EH (cell line): ENCODE results near the gene TAT.
"Not testable (repeated sequence)": the region's sequence is repeated elsewhere in the genome, so short reads cannot be mapped to it uniquely, and the experiment has no call there.

Experiments
- DNase-seq: peaks from one replicate; pipeline ENCODE4 v3.0.0-alpha.2; 2015; ENCODE audit warnings: low read depth

TAT gene

DNA sequence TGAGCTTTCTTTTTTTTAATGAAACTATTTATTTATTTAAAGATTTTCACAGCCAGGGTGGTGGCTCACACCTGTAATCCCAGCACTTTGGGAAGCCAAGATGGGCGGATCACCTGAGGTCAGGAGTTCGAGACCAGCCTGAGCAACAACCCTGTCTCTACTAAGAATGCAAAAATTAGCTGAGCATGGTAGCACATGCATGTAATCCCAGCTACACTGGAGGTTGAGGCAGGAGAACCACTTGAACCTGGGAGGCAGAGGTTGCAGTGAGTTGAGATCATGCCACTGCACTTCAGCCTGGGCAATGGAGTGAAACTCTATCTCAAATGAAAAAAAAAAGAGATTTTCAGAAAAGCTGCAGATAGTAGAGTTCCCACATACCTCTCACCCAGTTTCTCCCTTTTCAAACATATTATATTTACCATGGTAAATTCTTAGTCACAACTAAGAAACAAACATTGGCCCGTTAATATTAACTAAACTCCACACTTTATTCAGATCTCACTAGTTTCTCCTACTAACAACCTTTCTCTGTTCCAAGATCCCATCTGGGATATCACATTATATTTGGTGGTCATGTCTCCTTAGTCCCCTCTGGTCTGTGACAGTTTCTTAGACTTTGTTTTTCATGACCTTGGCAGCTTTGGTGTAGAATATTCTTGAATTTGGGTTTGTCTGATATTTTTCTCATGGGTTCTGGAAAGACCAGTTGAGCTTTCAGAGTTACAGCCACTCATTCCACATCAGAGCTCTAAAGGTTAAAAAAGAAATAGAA is 7.8 kb upstream of the TAT start:
- DNase-seq: no peak

GRCh38 chr16:71582553-71582848 is 5.6 kb upstream of the TAT start:
- not testable (repeated sequence) for DNase-seq

DNA sequence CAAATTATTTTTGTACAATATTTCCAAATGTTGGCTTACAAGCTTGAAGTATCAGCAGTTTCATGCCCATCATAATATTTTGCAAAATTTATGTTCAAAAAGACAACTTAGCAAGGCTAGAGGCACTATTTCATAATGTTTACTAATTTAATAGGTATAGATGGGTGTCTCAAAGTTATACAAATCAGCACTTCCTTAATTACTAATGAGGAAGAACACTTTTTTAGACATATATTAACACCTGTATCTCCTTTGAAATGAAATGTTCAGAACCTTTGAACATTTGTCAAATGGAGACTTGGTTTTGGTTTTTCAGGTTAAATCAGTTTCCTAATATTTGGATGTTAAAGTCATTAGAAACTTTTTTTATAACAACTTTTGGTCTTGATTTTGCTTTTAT is 2.2 kb downstream of the TAT start:
- no peak for DNase-seq

DNA sequence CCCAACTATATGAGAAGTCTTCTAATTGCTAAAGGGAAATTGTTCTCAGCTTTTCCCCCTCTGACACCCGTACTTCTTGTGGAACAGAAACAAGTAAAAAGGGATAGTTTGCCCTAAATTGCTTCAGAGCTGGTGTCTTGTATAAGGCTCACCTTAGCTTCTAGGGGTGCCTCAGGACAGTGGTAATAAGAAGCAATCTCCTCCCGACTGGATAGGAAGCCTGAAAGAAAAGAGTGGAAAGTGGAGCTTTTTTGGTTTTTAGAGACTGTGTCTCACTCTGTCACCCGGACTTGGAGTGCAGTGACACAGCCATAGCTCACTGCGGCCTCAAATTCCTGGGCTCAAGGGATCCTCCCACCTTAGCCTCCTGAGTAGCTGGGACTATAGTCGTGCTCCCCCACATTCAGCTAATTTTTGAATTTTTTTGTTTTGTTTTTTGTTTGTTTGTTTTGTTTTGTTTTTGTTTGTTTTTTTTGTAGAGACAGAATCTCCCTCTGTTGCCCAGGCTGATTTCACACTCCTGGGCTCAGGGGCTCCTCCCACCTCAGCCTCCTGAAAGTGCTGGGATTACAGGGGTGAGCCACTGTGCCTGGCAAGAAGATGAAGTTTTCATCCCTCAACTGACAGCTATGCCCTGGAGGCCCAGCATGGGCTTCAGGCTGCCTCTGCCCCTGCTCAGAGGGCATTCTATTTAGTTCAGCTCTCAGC is 3.4 kb downstream of the TAT start:
- no peak for DNase-seq

DNA sequence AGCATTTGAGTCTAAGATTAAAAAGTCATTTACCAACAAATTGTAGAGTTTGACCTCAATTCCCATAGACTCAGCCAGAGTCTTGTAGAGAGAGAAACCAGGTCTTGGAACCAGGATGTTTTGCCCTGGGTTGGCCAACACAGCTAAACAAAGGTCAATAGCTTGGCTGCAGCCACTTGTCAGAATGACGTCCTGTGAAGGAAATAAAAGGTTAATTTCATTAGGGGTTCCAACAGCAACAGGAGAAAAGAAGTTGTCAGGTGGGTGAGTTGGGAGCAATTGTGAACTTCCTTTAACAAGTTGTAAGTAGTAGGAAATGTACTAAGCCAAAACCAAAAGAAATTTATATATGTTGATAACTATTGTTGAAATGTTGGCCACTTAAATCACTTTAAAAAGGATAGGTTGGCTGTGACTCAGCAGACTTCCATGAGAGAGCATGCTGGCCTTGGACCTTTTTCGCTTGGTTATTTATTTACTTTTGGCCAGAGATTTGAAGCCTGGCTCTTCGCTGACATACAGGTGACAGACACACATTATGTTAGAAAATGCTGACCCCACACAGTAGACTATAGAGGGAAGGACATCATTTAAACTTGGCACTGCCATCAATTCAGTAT is 4.3 kb downstream of the TAT start:
- no peak for DNase-seq

DNA sequence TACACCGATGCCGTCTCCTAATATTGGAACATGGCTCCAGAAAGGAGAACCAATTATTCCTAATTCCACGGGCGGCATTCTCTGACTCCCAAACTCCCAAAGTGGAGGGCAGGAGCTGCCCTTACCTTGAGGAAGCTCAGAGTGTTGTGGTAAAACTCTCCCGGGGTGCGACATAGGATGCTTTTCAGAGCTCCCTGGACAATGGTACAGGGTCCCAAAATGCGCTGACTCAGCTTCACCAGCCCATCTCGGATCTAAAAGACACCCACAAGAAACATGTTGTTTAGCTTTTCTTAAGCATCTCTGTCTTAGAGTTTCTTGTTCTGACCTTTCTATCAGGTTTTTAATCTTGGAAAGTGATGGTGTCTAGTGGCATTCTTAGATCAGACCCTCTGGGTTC is 6.7 kb downstream of the TAT start:
- no peak for DNase-seq

GRCh38 chr16:71569621-71570020 is 7.3 kb downstream of the TAT start:
- DNase-seq: no peak

DNA sequence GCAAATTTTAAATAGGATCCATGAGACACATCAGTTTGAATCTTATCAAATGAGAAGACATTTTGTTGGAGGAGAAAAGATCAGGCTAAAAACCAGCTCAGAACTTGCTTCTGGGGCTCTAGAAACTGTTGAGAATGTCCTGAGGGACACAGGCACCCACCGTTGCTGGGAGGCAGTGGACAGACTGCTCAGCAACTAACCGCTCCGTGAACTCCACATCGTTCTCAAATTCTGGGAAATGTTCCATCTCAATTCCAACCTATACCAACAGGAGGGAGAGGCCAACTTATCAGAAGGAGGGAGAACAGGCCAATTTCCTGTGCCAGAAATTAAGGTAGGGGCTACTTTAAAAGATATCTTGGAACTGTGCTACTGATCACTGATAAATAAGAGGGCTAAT is 8.3 kb downstream of the TAT start:
- DNase-seq: no peak

GRCh38 chr16:71567931-71568330 is 9.0 kb downstream of the TAT start:
- no peak for DNase-seq

- DNase-seq: no peak
Measured at GRCh38 chr16:71565812-71566700, 10.8 kb downstream of the TAT start.

DNA sequence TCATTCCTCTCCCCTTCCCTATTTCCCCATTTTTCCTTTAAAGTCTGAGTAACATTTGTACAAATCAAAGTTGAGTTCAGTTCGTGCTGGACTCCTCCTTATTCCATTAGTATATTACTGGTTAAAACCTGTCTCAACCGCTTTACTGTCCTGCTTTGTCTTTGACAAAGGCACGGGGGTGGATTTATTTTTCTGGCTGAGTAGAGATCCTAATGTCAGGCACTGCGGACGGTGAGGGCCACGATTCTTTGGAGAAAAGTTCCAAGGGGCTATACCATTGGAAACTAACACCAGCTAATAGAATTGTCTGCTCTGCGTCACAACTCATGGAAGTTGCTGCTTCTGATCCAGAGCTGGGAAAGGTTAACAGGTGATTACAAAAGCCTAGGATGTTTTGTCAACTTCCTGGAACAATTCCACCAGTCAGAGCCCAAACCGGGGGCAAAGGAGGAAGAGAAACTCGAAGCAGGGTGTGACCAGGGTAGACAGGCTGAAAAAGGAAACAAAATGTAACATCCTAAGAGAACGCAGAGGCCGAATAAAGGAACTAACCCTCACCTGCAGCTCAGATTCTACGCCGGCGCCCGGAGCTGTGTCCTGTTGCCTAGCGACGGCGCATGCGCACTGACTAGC is 12.4 kb downstream of the TAT start:
- DNase-seq: no peak

DNA sequence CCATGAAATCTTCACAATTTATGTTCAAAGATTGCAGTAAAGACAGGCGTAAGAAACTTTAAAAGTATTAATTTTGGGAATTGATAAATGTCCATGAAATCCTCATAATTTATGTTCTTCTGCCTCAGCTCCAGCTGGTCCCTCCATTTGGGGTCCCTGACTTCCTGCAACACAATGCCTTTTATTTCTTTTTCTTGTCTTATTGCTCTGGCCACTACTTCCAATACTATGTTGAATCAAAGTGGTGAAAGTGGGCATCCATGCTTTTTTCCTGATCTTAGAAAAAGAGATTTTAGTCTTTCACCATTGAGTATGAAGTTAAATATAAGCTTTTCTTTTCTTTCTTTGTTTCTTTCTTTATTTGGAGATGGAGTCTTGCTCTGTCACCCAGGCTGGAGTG is 14.3 kb downstream of the TAT start:
- no peak for DNase-seq

DNA sequence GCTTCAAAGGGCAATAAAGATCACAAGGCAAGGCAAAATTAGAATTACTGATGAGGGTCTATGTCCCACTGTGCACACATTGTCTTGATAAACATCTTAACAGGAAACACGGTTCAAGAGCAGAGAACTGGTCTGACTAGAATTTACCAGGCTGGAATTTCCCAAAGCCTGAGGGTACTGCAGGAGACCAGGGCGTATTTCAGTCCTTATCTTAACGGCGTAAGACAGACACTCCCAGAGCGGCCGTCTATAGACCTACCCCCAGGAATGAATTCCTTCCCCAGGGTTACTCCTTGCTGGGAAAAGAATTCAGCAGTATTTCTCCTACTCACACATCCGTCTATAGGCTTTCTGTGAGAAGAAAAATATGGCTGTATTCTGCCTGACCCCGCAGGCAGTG is 15.0 kb downstream of the TAT start:
- not testable (repeated sequence) for DNase-seq

DNA sequence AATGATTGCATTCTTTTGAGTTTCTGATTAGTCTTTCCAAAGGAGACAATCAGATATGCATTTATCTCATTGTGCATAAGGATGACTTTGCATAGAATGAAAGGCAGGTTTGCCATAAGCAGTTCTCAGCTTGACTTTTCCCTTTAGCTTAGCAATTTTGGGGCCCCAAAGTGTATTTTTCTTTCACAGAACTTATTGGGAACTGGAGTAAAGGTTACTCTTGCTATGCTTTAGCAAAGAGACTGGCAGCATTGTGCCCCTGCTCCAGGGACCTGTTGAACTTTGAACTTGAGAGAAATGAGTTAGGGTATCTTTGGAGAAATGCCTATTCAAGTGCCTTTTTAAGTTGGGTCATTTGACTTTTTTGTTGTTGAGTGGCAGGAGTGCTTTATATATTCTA is 17.0 kb downstream of the TAT start:
- no peak for DNase-seq

DNA sequence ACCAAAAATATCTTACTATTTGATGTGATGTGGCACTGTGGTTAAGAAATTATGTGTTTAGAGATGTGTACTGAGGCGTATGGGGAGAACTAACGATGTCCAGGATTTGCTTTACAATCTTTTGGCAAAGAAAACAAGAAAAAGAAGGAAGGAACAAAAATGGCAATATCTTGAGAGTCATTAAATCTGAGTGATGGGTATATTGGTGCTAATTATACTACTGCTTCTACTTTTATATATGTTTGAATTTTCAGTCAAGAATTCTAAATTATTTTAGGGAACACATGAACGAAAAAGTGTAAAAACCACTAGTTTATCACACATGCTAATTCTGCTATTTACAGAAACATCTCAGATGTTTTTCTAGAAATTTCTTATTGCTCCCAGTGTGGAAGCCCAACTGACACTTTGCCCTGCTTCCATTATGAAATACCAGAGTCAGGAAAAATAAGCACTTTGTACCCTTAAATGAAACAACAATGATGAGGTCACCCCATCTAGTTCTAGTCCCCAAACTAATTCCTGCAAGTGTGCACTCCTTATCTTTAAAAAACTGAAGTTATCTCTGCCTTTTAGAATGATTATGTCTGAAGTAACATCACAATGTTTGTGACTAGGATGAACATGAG is 18.8 kb downstream of the TAT start:
- DNase-seq: no peak

GRCh38 chr16:71557299-71557698 is 19.6 kb downstream of the TAT start:
- no peak for DNase-seq

GRCh38 chr16:71555230-71555891 is 21.5 kb downstream of the TAT start:
- no peak for DNase-seq

GRCh38 chr16:71552698-71553503 is 24.0 kb downstream of the TAT start:
- no peak for DNase-seq

- no peak for DNase-seq
Measured at GRCh38 chr16:71547168-71547567, 29.7 kb downstream of the TAT start.

DNA sequence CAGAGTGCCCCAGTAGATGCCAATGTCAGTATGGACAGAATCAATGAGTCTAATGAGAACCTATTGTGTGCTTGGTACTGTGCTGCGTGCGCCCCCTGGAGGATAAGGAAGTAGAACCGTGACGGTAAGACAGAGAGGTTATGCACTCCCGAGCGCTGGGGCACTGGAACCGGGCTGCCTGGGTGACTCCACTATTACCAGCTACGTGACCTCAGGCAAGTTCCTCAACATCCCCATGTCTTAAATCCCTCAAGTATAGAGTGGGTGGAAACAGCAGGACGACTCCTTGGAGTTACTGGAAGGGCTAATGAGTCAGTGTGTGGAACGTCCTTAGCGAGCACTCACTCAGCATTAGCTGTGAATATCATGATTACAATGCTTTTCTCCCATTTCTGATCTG is 34.5 kb downstream of the TAT start:
- DNase-seq: peak; percentile 35
